NOMO-1 (cell line): ENCODE measurements around the gene ADAM17.

Experiments used
- DNase-seq, 2 experiments: peaks; one replicate each; lab custom pipeline; 2025; ENCODE audit not compliant: unreplicated experiment in 2 of 2; lab: John Stamatoyannopoulos, UW

The ADAM17 gene

DNA sequence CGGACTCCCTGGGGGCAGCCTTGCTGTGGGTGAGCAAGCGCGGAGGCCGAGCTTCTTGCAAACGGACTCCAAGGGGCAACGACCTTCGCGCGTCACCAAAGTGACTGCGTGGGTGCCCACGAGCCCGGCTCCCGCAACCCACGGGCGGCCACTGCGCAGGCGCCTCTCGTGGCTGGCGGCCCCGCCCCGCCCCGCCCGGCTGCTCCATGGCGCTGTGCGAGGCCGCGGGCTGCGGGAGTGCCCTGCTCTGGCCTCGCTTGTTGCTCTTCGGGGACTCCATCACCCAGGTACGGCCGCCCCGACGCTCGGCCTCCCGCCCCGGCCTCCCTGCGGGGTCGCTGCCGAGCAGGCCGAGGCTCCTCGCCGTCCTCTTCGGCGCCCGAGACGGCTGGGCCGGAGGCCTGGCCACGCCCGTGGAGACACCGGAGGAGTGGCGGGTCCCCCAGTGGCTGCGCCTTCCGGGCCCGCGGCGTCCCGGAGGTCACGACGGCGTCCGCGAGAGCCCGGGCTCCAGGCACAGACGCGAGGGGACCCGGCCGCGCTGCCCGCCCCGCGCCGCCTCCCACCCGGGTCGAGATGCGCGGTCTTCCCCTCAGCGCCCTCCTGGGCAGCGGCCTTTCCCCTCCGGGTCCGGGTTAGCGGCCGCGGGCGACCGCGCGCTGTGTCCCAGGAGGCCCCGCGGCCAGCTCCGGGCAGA, 81.1 kb downstream of the ADAM17 start, which contains the start of gene IAH1:
IAH1 (plus strand) TSS at position 191 of the 697 bp plus-strand sequence; CDS start at position 207, 16 bp downstream.
- peak; percentile 43 to 45 for DNase-seq

DNA sequence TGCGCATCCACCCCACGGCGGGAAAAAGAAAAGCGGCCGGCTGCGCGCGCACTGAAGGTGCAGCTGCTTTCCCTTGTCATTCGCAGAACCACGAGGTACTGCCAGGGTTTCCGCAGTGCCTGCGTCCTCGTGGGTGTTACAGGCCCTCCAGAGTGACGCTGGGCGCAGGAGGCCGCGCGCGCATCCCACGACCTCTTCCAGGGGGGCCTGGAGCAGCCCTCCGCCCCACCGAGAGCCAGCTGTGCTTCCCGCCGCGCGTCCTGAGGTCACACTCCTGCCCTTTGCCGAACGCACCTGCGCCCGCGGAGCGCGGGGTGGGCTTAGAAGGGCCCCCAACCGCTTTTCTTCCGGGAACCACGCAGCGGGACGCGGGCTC, 81.7 kb downstream of the ADAM17 start:
- DNase-seq: no peak

DNA sequence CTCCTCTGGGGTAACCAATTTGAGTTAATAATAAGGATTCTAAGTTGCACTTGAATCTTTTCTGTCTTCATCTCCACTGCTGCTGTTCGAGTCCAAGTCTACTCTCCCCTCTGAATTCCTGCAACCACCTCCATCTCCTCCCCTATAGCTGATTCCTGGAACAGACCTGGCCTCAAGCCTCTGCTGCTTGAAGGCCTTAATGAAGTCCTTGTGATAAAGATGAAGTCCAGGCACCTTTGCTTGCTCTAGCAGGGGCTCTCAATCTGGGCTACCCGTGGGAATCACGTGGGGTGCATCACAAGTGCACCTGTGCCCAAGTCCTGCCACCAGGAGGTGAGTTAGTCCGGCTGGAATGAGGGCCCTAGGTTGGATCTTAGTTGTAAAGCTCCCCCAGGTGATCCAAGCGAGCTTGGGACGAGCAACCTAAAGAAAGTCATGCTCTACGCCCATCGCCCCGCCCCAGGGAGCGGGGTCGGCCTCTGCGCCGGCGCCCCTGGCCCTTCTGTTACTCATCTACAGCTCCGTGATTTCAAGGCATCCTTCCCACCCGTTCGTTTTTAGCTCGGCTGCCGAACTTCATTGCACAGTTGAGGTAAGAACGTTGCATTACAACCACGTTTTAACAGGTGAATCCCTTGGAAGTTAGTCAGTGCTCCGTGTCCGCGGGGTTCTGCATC, 82.2 kb downstream of the ADAM17 start:
- DNase-seq: no peak

DNA sequence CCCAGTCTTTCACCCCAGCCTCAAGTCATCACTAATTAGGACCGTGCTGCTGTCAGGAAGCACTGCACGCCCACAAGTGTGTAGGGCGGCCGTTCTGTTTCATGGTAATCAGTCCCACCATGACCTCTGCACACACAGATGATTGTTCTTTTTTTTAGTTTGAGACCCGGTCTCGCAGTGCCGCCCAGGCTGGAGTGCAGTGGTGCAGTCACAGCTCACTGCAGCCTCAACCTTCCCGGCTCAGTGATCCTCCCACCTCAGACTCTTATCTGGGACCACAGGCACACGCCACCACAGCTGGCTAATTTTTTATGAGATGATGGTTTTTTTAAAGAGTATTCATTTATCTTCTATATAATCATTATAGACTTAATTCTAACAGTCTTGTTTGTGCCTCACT, 83.1 kb downstream of the ADAM17 start:
- DNase-seq: no peak

DNA sequence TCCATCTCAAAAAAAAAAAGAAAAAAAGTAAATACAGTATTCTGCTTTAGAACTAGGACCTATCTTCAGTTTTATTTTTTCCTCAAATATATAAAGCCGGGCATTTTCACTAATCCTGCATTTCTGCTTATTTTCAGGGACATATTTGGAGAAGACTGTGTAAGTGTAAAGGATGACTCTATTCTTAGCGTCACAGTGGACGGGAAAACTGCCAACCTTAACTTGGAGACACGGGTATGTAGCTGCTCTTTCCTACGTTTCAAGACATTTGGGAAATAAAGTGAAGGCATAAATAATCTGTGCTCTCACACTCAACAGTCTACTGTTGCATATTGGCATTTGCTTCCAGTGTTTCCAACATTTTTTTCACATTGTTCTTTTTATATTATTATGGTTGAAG, 84.4 kb downstream of the ADAM17 start:
- no peak for DNase-seq

DNA sequence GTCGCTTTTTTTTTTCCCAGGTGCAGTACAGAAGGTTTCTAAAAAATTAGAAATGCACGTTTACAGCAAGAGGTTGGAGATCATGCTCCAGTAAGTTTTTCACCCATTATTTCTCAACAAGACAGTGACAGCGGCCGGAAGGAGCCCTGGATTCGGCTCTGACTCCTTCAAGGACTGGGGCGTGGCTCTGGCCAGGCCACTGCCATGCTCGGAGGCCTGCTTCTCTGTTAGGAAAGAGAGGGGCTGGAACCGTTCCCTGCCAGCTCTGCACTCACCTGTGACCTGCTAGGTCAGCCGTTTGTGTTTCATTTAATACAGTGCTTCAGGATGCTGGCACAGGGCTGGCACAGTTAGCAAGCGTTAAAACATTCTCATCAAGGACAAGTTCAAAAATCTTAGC, 87.9 kb downstream of the ADAM17 start:
- no peak for DNase-seq

DNA sequence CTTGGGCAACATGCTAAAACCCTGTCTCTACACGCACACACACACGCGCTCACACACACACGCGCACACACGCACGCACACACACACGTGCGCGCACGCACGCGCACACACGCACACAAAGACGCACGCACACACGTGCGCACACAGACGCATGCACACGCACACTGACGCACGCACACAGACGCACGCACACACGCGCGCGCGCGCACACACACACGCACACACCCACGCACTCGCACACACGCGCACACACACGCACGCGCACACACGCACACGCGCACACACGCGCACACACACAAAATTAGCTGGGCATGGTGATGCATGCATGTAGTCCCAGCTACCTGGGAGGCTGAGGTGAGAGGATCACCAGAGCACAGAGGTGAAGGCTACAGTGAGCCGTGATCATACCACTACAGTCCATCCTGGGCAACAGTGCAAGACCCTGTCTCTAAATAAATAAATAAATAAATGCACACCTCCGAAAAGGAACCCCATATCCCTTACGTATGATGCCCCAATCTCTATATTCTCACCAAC, 89.4 kb downstream of the ADAM17 start:
- no peak for DNase-seq

DNA sequence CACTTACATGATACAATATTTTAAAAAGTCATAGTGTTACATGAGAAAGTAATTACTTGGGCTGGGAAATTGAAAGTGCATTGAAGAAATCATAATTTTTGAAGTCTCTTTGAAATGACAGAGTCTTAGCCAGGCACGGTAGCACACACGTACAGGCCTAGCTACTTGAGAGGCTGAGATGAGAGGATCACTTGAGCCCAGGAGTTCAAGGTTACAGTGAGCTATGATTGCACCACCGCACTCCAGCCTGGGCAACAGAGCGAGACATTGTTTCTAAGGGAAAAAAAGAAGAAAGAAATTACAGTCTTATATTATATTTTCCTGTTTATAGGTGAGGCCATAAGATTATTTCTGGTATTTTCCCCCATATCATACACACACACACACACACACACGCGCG, 90.5 kb downstream of the ADAM17 start:
- no peak for DNase-seq

DNA sequence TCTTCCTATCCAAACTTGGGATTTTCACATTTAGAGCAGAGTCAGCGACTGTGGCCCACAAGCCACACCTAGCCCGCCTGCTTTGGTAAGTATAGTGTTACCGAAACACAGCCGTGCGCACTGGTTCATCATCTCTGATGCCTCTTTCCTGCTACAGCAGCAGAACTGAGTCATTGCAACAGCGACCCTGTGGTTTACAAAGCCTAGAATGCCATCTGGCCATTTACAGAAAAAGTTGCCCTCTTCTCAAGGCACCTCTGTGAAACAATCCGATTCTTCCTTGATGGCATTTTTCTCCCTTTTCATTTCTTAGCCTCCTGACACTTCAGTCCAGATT, 92.0 kb downstream of the ADAM17 start:
- peak; percentile 9 to 28 for DNase-seq

DNA sequence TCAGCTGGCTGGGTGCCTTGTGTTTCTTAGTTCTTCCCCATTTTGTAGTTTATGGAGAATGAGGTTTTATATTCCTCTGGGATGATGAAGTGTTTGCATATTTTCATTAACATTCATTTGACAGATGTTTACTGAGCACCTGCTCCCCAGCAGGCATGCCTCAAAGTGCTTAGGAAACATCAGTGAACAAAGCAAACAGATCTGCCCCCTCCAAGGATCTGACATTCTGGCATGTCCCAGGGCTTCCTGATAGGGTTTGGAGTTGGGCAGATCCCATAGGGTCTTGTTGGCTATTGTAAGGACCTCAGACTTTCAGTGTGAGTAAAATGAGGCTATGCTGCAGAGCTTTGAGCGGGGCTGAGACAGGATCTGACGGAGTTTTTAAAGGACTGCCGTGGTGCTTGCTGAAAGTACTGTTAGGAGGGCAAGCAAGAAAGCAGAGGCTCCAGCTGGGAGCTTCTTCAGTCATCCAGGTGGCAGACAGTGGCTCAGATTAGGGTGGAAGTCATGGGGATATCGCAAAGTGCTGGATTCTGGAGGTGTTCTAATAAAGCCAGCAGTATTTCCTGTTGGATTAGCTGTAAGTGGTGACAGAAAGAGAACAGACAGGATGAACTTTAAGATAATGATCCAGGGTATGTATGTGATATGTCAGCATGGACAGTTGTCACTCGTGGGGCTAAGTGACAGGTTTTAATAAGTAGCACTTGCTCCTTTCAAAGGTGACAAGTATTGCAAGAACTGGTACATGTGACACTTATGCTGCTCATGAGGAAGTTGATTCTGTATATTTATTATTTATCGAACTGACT, 92.5 kb downstream of the ADAM17 start:
- DNase-seq: no peak

DNA sequence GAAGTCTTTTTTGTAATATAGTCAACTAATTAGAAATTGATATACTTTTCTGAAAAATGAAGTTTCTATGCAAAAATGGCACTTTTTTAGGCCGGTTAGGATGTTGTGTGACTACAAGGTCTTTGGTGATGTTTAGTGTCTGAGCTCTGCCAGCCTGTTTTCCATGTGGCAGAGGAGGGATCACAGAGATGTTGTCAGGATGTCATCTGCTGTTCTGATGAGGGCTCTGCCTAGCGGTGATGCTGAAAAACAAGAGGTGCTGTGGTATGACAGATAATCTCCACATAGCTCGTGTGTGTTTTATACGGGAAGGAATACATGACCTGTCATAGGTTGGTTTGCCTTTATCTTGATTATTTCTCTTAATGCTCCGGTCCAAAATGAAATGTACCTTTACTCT, 93.3 kb downstream of the ADAM17 start:
- no peak for DNase-seq

DNA sequence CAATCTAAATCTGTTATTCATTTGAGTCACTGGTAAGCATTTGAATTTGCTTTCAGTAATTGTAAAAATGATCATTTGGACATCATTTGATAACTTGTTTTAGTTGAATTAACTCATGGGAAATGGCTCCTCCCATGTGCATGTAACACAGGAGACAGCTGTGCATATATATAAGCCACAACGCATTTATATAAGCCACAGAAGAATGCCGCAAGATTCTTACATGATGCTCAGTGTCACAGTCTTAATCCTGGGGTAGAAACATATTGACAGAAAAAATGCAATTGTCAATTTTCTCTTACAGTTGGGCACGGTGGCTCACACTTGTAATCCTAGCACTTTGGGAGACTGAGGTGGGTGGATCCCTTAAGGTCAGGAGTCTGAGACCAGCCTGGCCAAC, 94.6 kb downstream of the ADAM17 start:
- no peak for DNase-seq

DNA sequence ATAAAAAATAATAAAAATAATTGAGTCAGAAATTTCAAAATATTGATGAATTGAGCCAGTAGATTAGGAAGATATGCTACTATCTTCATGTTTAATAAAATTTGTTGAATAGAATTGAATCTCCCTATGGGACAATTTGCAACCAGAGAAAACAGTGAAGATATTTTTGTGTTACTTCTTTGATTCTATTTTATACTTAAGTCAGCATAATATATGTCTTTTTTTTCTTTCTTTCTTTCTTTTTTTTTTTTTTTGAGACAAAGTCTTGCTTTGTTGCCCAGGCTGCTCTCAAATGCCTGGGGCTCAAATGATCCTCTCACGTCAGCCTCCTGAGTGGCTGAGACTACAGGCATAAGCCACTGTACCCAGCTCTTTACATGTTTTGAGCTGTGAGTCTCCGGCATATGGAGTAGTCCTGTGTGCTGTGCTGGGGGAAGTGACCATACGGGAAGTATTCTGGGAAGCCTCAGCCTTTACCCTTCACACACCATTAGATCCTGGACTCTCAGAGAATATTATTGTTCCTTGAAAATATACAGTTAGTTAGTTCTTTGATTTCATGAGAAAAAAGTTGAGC, 95.1 kb downstream of the ADAM17 start:
- DNase-seq: no peak

DNA sequence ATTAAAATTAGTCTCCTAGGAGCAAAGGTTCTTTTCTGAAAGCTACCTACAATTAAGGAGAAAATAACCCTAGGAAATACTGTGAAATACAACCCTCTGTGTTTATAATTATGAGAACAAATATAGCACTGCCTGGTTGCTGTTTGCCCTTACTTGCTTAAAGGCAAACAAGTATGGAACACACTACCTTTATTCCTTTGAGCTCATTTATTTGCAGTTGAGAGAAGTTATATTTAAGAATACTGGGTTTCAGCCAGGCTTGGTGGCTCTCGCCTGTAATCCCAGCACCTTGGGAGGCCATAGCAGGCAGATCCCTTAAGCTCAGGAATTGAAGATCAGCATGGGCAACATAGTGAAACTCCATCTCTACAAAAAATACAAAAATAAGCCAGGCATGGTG, 104.4 kb downstream of the ADAM17 start:
- no peak for DNase-seq

DNA sequence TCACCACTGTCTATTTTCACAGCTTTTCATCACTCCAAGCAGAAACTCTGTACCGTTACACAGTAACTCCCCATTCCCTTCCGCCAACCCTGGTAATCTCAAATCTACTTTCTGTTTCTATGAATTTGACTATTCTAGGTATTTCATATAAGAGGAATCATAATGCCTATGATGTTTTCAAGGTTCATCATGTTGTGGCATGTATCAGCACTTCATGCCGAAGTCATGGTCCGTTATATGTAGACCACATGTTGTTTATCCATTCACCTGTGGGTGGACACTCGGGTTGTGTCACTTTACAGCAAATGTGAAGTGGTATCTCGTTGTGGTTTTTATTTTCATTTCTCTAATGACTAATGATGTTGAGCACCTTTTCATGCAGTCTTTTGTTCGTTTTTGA, 110.5 kb downstream of the ADAM17 start:
- no peak for DNase-seq

DNA sequence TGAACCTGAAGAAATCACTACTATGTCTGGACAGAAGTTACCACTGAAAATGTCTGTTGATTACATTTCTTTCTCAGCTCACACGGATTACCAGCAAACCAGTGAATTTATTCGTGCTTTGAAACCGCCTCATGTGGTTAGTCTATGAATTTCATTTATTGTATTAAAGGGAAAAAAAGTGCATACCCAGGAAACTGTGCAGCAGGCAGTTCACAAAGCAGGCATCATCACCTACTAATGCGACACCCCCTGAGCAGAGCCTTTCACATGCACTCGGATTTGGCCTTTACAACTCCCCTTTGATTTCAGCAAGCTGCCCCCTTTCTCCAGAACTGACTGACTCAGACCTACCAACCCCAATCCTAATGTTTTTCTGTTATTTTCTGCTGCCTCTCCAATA, 112.1 kb downstream of the ADAM17 start:
- no peak for DNase-seq

DNA sequence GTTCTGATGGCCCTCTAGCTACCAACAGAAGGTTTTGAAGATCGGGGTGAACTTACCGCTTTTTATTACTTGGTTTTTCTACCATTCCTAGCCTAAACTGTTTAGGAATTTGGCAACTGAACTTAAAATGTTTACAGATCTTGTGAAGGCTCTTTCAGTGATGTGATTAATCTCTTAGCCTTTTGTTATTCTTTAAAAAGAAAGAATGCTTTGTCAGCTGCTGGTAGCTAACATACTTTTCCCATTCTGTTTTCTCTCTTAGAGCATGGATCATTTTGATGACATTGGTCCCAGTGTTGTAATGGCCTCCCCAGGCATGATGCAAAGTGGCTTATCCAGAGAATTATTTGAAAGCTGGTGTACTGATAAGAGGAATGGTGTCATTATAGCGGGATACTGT, 114.1 kb downstream of the ADAM17 start:
- no peak for DNase-seq

DNA sequence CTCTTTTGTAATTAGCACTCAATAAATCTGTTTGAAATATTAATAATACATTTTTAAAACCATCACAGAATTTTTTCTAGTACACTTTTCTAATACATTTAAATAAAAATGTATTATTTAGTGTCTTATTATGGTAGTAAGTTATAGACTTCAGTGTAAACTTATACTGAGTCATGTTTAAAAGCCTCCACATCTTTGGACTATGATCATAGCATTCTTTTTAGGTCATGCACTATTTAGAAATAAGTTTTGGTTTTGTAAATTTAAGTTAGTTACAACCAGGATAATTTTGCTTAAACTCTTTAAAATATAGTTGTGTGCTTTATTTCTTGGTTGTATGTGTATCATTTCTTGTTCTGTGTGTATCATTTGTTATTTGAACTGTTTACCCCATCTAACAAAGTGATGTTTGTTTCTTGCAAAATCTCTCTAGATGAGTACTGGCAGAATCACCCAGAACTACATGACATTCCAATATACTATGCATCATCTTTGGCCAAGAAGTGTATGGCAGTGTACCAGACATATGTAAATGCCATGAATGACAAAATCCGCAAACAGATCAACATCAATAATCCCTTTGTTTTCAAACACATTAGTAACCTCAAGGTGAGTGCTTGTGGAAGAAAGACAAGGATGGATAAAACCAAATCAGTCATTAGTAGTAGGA, 115.4 kb downstream of the ADAM17 start:
- no peak for DNase-seq

DNA sequence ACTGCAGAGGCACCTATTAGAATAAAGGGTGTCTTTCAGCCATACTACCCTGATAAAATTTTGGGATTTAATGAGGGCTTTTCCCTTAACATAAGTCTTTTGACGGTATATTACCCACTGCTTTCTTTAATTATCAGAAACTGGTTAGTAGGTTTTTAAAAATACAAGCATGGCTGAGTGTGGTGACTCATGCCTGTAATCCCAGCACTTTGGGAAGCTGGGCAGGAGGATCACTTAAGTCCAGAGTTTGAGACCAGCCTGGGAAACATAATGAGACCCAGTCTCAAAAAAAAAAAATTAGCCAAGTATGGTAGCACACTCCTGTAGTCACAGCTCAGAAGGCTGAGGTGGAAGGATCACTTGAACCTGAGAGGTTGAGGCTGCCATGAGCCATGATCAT, 116.1 kb downstream of the ADAM17 start:
- DNase-seq: no peak
